Right lobe of liver (tissue), 6 donors: ENCODE results near the gene CDH26. TPM values are rescaled to one million over a fixed set of nuclear protein-coding genes. Genes with fewer than 3 reads are reported as not detected.

Source experiments
- ATAC-seq, 4 donors: fragments of 200-7000 bp; cut with Tn5 transposase; one replicate each; pipeline ENCODE4 v1.9.1; 2020; ENCODE audit warnings: mild to moderate bottlenecking in 4 of 4, moderate library complexity in 4 of 4
- DNase-seq, 3 donors: peaks; one replicate each; pipeline ENCODE4 v3.0.0-alpha.2; 2020
- H3K27ac ChIP-seq, 3 donors: fragments of 200-600 bp; one replicate each; pipeline ENCODE4 v1.8.0; 2022
- H3K27me3 ChIP-seq, 2 donors: fragments of 200-600 bp; one replicate each; pipeline ENCODE4 v1.8.0; 2022
- H3K36me3 ChIP-seq, 4 donors: fragments of 200-600 bp; sonication (generic) in 1 of 4; one replicate each; pipeline versions ENCODE4 v1.5.1 to v1.8.0; 2017 to 2022; ENCODE audit warnings: control low read depth in 1 of 4
- H3K4me1 ChIP-seq, 4 donors: fragments of 200-600 bp; sonication (generic) in 1 of 4; one replicate each; pipeline versions ENCODE4 v1.5.1 to v1.8.0; 2017 to 2022; ENCODE audit warnings: control low read depth in 1 of 4
- H3K4me3 ChIP-seq, 3 donors: fragments of 200-600 bp; one replicate each; pipeline ENCODE4 v1.8.0; 2022
- H3K9me3 ChIP-seq, 4 donors: fragments of 200-600 bp; sonication (generic) in 1 of 4; one replicate each; pipeline versions ENCODE4 v1.5.1 to v1.8.0; 2017 to 2022; ENCODE audit warnings: control low read depth in 1 of 4
- POLR2A ChIP-seq: fragments of 450-650 bp; IDR thresholded peaks from one replicate; pipeline ENCODE4 v1.6.1; 2017; ENCODE audit warnings: antibody characterized with exemption, mild to moderate bottlenecking
- WGBS: methylation state at CpG from one replicate; pipeline ENCODE4 v1.1.6; 2018; ENCODE audit warnings: low coverage, low lambda C conversion rate; ENCODE audit not compliant: insufficient coverage; ENCODE audit errors: missing lambda C conversion rate; 5-methylcytosine and 5-hydroxymethylcytosine counted together
- intact Hi-C, 2 donors: fragments of 100-400 bp; cut with DNase I; formaldehyde crosslinking; loops; one replicate each; pipeline versions ENCODE4 v1.11.2 to v1.14.1; 2022
- total RNA-seq, 6 experiments: library from RNA; depleted of rRNA in 2 of 6; stranded (reverse); fragments of >200 nt in 2 of 6; fragmentation: NEBNext Ultra II Directional in 3 of 6; extraction: Animal tissue kit (Norgen Biotek cat#: 25700) in 3 of 6; gene quantifications; one replicate each; pipeline versions ENCODE4 v1.1.0 to v1.2.4, GENCODE V29; 2016 to 2023
- TF ChIP-seq, protein P1 (sequence below), 4 donors: fragments of 200-600 bp in 3 of 4; fragments of 450-650 bp in 1 of 4; IDR thresholded peaks; one replicate each; pipeline versions ENCODE4 v1.5.1 to v1.8.0; 2016 to 2022; ENCODE audit warnings: antibody characterized with exemption in 4 of 4, mild to moderate bottlenecking in 2 of 4
- donor health status: DM: no; HTN: yes; CAD: no.
- donor health status: DM: no; HTN: no; CAD: no.
- donor health status: DM: no; HTN: no; CAD: no.
- donor health status: DM: no; HTN: yes; CAD: no.
- donor health status: DM: no; HTN: yes; CAD: no.

The CDH26 gene
- total RNA-seq, 6 experiments from 2014 or later: 0.07 to 0.25 (median 0.12) TPM; not detected in 1

DNA sequence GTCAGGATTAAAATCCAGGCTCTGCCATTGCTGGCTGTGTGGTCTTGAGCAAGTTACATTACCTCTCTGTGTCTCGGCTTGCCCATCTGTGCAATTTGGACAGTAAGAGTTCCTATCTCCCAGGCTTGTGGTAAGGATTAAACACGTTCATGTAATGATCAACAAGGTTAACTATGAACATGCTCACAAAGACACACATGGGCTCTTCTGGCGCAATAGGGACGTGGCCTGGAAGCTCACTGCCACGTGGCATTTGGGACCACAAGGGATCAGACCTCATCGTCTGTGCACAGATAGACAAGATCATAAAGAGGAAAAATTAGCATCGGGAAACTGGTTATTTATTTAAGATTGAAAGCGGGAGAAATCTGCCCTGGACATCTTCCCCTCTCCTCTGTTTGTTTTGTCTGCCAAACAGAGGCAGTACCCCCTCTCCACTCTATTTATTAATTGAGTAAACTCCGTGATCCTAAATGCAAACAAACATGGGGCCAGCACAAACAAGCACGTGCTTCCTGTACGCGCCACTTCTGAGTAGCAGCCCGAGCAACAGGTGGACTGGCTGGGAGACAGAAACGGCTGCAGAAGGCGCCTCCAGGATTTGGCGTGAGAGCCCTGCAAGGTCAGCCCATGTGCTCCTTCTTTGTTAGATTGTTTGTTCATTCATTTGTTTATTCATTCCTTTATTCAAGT is 95.0 kb downstream of the CDH26 start:
- peaks cover 0 to 19% of the 10 kb centered on the region in 2 donors for H3K27me3 ChIP-seq
- no peak for TF ChIP-seq POLR2A
- TF ChIP-seq, protein P1, sequence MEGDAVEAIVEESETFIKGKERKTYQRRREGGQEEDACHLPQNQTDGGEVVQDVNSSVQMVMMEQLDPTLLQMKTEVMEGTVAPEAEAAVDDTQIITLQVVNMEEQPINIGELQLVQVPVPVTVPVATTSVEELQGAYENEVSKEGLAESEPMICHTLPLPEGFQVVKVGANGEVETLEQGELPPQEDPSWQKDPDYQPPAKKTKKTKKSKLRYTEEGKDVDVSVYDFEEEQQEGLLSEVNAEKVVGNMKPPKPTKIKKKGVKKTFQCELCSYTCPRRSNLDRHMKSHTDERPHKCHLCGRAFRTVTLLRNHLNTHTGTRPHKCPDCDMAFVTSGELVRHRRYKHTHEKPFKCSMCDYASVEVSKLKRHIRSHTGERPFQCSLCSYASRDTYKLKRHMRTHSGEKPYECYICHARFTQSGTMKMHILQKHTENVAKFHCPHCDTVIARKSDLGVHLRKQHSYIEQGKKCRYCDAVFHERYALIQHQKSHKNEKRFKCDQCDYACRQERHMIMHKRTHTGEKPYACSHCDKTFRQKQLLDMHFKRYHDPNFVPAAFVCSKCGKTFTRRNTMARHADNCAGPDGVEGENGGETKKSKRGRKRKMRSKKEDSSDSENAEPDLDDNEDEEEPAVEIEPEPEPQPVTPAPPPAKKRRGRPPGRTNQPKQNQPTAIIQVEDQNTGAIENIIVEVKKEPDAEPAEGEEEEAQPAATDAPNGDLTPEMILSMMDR (IDR thresholded peaks at IDR 0.05): no peak
- no peak overlapping the region for H3K27ac ChIP-seq
- intact Hi-C loops: no loop called here
- ATAC-seq (no peak), DNase-seq (no peak)
- WGBS: 24% methylated on average over 16 of the region's 16 CpGs
- H3K36me3 ChIP-seq: no peaks in the 10 kb centered on the region
- H3K9me3 ChIP-seq: no peaks in the 10 kb centered on the region
- no peak overlapping the region for H3K4me3 ChIP-seq
- H3K4me1 ChIP-seq: peaks cover 0 to 7% (median 0%) of the 10 kb centered on the region in 4 donors

DNA sequence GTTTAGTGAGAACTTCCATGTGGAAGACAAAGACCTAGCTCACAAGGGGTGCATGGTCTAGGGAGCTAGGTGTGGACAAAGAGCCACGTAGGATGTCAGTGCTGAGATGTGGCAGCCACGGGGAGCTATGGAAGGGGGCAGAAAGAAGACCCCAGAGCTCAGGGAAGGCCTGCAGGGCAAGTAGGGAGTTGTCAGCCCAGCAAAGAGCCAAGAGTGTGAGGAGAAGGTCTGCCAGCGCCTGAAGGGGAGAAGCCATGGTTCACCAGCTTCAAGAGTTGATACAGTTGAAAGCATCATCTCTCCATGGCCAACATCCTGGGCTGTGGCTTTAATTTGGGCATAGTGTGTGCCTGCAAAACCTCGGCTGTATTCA is 95.6 kb downstream of the CDH26 start:
- no peak for TF ChIP-seq POLR2A
- TF ChIP-seq, protein P1 (IDR thresholded peaks at IDR 0.05): no peak
- Histone ChIP-seq H3K9me3 (no peaks in the 10 kb centered on the region), H3K27ac (no peak overlapping the region), H3K36me3 (no peaks in the 10 kb centered on the region), H3K4me1 (peaks cover 0 to 7% (median 0%) of the 10 kb centered on the region in 4 donors), H3K27me3 (peaks cover 0 to 19% of the 10 kb centered on the region in 2 donors), H3K4me3 (no peak overlapping the region)
- 55% methylated on average over 3 of the region's 4 CpGs for WGBS
- ATAC-seq: no peak
- no peak for DNase-seq
- intact Hi-C loops: no loop called here

DNA sequence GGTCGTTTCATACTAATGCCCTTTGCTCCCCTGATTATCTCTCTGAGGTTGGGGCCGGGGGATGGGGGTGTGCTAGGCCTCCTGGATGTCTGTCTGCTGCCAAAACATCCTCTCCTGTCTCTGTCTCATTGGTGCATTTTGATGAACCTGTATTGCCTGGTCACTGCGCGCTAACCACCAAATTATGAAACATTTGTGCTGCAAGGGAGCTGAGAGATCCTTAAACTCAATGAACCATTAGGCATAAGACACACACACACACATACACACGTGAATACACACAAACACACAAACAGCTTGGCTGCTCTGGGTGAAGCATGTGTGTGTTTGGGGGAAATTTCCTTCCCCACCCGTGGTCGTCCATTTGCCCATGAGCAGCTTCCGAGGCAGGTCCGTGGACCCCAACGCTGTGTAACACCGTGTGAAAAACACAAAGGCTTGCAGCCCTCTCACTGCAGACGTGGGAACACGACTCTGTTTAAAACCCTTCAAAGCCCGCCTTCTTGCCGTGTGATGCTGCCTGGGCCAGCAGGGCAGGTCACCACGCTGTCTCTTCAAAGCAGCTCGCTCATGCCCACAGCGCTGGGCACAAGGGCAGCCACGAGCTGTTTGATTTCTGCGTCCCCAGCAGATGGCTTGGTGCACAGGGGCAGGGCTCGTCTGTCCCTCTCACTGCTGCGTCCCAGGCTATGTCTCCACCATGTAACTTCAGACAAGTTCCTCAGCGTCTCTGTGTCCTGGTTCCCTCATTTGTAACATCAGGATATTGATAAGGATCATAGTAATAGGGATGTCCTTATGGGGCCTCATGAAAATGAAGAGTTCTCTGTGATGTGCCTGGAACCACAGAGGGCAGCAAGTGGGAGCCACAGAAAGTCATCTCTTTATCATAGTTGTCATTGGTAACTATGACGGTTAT is 96.8 kb downstream of the CDH26 start:
- ATAC-seq (no peak), DNase-seq (no peak)
- H3K4me3 ChIP-seq: no peak overlapping the region
- H3K27ac ChIP-seq: peak overlapping the region in 1 of 3 donors; percentile 8
- intact Hi-C loops: no loop called here
- peaks cover 0 to 19% of the 10 kb centered on the region in 2 donors for H3K27me3 ChIP-seq
- no peaks in the 10 kb centered on the region for H3K36me3 ChIP-seq
- no peaks in the 10 kb centered on the region for H3K9me3 ChIP-seq
- TF ChIP-seq, protein P1 (IDR thresholded peaks at IDR 0.05): no peak
- no peak for TF ChIP-seq POLR2A
- 39% methylated on average over 12 of the region's 24 CpGs for WGBS
- H3K4me1 ChIP-seq: peaks cover 0 to 7% (median 0%) of the 10 kb centered on the region in 4 donors

DNA sequence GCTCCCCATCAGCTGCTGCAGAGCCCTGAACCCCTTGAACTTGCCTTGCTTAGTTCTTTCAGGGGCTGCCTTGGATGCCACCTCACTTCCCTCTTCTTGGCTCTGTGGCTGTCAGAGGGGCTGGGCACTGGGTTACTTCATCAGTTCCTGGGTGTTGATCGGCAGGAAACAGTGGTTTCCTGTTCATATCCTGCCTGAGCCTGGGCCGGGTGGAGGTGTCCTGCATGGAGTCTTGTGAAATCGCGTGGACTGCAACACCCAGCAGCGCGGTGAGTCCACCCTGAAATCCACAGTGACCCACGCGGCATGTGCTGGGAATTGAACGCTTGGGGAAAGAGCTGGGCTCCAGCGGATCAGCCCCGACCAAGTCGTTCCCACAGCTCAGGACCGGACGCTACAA is 97.5 kb downstream of the CDH26 start:
- Histone ChIP-seq H3K27ac (peak overlapping the region in 1 of 3 donors; percentile 16), H3K9me3 (no peaks in the 10 kb centered on the region), H3K4me3 (no peak overlapping the region), H3K27me3 (peaks cover 0 to 13% of the 10 kb centered on the region in 2 donors), H3K4me1 (peaks cover 0 to 7% (median 0%) of the 10 kb centered on the region in 4 donors), H3K36me3 (no peaks in the 10 kb centered on the region)
- 25% methylated on average over 12 of the region's 14 CpGs for WGBS
- DNase-seq (peak; percentile 51 to 76 (median 67)), ATAC-seq (peak; percentile 51 to 62 (median 57))
- intact Hi-C loops: no loop called here
- TF ChIP-seq POLR2A: no peak
- TF ChIP-seq, protein P1 (IDR thresholded peaks at IDR 0.05): no peak
